SHP77 (cell line): ENCODE results near the gene TBC1D3B.
"Not testable (repeated sequence)": the region's sequence is repeated elsewhere in the genome, so short reads cannot be mapped to it uniquely, and the experiment has no call there.

Experiments
- DNase-seq, 2 experiments: peaks; one replicate each; lab custom pipeline; 2025; lab: John Stamatoyannopoulos, UW

The TBC1D3B gene

DNA sequence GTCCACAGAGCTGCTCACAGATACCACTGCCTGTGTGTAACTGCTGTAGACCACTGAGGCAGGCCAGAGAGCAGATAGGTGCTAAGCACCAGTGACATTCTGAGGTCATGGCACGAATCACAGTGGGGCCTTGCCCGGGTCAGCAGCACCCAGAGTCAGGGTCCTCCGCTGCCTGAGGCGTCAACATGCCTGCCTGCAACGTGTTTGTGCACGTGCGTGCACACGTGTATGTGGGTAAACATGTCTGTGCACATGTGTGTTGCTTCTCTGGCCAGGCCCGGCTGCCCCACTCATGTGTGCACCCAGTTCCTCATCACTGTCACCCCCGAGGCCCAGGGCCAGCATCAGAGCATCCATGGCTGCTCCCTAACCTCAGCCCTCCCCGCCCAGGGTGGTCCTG is at the start of gene TBC1D3B:
TBC1D3B (minus strand) TSS at position 101 of the 400 bp plus-strand sequence. CDS start 1,586 bp downstream, outside the sequence.
- DNase-seq: not testable (repeated sequence)

DNA sequence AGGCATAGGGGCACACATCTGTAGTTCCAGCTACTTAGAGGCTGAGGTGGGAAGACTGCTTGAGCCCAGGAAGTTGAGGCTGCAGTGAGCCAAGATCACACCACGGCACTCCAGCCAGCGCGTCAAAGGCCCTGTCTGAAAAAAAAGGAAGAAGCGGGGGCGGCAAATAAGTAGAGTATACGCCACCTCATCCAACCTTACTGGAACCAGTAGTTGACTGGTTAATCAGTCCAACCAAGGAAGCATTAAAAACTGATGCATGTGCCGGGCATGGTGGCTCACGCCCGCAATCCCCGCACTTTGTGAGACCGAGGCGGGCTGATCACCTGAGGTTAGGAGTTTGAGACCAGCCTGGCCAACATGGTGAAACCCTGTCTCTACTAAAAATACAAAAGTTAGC is 46.5 kb upstream of the TBC1D3B start:
- DNase-seq: not testable (repeated sequence)

DNA sequence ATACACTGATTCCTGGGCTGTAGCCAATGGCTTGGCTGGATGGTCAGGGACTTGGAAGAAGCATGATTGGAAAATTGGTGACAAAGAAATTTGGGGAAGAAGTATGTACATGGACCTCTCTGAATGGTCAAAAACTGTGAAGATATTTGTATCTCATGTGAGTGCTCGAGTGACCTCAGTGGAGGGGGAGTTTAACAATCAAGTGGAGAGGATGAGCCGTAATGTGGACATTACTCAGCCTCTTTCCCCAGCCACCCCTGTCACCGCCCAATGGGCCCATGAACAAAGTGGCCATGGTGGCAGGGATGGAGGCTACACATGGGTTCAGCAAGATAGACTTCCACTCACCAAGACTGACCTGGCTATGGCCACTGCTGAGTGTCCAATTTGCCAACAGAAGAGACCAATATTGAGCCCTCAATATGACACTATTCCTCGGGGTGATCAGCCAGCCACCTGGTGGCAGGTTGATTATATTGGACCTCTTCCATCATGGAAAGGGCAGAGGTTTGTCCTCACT is 45.2 kb upstream of the TBC1D3B start:
- DNase-seq: not testable (repeated sequence)

DNA sequence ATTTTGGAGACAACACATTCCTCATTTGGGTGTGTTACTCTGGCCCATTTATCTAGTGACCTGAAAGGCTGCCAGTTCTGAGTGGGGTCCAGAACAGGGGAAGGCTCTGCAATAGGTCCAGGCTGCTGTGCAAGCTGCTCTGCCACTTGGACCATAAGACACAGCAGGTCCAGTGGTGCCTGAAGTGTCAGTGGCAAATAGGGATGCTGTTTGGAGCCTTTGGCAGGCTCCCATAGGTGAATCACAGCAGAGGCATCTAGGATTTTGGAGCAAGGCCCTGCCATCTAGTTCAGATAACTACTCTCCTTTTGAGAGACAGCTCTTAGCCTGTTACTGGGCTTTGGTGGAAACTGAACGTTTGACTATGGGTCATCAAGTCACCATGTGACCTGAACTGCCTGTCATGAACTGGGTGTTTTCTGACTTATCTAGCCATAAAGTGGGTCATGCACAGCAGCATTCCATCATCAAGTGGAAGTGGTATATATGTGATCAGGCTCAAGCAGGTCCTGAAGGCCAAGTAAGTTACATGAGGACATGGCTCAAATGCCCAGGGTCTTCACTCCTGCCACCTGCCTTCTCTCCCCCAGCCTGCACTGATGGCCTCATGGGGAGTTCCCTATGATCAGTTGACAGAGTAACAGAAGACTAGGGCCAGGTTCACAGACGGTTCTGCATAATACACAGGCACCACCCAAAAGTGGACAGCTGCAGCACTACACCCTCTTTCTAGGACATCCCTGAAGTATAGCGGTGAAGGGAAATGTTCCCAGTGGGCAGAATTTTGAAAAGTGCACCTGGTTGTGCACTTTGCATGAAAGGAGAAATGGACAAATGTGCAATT is 44.5 kb upstream of the TBC1D3B start:
- not testable (repeated sequence) for DNase-seq

DNA sequence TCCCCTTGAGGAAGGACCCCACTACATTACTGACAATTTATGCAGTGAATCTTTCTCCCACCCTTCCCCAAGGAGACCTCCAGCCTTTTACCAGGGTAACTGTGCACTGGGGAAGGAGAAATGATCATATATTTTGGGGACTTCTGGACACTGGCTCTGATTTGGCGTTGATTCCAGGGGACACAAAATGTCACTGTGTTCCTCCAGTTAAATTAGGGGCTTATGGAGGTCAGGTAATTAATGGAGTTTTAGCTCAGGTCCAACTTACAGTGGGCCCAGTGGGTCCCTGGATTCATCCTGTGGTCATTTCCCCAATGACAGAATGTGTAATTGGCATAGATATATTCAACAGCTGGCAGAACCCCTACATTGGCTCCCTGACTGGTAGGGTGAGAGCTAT is 43.1 kb upstream of the TBC1D3B start:
- DNase-seq: not testable (repeated sequence)

DNA sequence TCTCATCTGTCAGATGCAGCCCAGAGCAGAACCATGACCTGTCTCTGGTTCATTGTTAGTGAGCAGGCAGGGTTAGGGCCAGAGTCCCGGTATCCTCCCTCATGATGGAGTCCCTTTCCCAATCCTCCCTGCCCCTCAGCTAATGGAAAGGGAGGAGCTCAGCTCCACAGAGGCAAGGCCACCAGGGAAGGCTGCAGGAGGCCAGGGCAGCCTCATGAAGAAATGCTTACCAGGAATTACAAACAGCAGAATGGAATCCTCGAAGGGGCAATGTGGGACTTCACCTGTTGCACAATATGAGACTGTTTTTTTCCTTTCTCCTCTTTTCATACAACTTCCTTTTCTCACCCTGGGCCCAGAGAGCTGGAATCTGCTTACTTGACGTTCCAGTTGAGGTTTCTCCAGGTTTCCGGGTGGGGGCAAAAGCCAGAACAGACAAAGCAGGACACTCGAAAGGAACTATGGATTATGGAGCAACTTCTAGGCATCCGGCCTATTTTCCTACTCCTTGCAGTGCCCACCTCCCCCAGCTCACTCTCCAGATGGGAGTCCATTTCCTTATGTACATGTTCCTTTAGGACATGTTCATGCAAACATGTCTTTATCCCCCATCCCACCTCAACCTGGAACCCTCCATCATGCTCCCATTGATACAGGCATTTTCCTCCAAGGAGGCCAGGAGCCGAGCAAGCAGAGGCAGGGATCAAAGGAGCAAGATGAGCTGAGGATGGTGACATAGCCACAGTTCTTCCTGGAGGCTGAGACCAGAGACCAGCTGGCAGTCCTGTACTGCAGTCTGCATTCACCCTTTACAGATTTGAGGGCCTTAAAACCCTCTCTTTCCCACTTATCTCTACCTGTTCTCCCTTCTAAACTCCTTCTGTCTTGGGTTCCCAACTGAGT is 39.2 kb upstream of the TBC1D3B start:
- DNase-seq: not testable (repeated sequence)

DNA sequence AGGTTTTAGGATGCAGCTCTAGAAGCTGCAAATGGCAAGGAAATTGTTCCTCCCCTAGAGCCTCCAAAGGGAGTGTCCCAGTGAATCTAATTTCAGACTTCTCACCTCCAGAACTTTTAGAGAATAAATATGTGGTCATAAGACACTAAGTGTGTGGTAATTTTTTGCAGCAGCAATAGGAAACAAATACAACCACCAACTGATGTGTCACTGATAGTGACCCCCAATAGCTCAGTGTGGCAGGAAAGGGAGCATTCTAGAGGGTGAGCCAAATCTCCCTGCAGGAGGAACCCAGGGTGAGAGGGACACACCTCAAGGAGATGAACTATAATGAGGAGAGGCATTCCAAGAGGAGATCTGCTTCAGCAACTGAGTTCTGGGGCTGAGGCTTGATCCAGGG is 38.5 kb upstream of the TBC1D3B start:
- no peak for DNase-seq

DNA sequence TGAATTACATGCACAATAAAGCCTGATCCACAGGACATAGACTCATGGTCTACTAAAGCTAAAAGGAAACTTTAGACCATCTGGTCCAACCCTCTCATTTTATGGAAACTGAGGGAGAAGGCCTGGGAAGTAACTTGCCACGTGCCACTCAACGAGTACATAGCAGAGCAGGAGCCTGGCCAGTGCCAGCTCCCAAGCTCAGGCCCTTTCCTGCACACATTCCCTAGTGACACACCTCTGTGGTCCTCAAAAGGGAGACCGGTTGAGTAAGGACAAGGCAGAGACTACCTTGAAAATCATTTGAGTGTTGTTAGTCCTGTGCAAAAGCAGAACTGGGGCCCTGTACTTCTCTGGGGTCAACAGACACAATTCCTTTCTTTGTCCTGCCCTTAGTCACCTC is 37.3 kb upstream of the TBC1D3B start:
- DNase-seq: no peak

DNA sequence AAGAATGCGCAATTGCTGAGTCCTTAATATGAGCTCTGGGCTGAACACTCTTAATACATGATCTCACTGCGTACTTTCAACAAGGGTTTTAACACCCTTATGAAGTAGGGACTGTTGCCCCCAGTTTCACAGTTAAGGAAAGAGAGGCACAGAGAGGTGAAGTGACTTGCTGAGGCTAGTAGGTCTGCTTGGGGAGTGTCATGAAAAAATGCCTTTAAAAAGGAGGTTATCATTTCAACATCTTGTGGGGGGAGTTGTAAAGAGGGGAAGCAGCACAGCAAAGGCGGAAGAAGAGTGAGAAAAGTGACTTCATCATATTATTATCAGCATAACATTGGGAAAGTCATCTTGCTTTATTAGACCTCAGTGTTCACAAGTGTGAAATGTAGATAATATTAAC is 36.5 kb upstream of the TBC1D3B start:
- no peak for DNase-seq

DNA sequence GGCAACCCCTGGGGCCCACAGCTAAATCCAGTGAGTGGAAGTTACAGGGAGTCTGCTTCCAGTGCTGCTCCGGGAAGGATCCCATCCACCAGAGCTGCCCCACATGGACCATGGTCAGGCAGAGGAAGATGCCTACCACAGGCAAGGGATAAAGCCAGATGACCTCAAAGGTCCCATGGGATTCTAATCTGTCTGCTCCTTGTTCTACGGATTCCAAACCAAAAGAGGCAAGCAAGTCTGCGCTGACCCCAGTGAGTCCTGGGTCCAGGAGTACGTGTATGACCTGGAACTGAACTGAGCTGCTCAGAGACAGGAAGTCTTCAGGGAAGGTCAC is 35.8 kb upstream of the TBC1D3B start:
- no peak for DNase-seq

DNA sequence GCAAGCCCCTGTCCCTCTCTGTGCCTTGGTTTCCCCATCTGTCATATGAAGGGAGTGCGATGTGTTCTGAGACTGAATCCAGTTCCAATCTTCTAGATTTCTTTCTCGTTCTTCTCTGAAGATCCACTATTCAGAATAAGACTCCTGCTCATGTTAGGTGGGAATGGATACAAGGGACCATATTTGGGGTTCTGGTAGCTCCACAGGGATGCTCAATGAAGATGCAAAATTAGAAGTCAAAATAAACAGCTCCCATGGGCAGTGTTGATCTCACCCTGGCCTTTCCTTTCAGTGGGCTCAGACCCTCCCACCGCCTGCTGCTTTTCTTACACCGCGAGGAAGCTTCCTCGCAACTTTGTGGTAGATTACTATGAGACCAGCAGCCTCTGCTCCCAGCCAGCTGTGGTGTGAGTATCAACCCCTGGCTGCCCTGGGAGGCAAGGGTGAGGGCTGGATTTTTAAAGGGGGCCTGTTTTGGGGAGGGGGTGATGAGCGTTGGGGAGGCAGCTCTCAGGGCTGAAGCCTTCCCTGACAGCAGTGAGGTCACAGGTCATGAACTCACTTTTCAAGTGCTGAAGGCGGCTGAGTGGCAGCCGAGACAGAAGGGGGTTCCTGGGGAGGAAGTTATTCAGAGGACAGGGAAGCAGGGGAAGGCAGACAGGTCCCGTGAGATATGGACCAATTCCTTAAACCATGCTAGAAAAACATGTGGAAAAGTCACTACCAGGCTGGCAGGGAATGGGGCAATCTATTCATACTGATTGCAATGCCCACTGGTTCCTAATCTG is 35.2 kb upstream of the TBC1D3B start:
- DNase-seq: not testable (repeated sequence)

DNA sequence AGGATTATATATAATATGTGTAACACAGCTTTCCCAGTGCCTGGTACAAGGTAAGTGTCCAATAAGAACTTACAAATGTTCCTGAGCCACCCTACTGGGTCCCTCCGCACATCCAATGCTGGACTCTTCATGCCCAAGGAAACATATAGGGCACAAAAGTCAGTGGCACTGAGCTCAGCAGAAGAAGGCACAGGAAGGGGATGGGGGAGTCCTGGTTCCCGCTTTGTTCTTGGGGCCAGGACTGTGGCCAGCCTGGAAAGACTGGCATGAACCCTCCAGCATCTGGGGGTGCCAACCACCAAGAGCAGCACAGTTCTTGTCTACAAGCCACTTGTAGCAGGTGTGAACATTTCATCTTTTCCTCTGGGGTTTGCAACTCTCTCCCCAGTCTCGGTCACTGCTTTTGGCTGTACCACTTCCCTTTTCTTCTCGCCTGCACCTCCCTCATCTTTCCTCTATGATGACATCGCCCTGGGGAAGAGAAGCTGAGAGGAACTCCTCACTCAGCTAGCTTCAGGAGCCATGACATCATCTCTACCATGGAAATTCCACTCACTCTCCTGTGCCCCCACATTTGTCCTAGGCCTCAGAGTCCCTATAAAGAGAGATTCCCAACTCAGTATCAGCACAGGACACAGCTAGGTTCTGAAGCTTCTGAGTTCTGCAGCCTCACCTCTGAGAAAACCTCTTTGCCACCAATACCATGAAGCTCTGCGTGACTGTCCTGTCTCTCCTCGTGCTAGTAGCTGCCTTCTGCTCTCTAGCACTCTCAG is 34.2 kb upstream of the TBC1D3B start, which contains the start of gene CCL4L2:
CCL4L2 (plus strand) TSS at position 625 of the 773 bp plus-strand sequence.
- not testable (repeated sequence) for DNase-seq

DNA sequence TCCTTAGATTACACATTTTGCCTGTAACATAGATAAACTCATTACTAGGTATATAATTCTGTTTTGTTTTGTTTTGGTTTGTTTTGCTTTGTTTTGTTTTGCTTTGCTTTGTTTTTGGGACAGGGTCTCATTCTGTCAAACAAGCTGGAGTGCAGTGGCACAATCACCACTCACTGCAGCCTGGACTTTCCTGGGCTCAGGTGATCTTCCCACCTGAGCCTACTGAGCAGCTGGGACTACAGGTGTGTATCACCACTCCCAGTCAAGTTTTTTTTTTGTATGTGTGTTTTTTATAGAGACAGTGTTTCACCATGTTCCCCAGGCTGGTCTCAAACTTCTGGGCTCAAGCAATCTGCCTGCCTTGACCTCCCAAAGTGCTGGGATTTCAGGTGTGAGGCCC is 33.1 kb upstream of the TBC1D3B start:
- no peak for DNase-seq

DNA sequence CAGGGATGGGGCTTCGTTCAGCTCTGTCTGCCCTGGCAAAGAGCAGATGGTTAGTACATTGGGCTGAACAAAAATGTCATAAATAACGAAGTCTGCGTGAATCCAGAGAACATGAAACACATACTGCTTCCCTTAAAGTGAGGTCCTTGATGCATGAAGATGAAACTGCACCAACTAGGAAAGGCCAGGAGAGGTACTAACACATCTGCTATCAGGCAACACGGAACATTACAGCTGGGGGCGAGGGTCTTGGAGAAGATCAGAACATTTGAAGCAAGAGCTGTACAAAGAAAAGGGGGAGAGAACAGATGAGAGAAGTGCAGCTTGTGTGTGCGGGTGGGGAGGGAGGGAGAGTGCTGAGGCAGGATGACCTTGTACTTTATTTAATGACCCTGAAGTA is 30.9 kb upstream of the TBC1D3B start:
- DNase-seq: not testable (repeated sequence)

DNA sequence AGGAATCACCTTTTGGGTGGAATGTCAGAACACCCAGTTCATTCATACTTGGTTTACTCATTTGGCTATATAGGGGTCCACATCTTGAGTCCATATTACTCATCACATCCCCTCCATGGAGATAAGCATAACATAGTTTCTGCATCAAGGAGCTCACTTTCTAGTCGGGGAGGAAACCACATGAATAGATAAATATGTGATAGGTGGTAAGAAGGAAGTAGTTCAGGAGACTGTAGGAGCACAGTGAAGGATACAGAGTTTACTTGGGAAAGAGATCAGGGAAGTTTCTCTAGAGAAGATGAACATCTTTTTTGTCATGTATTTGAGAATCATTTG is 30.0 kb upstream of the TBC1D3B start:
- DNase-seq: not testable (repeated sequence)

DNA sequence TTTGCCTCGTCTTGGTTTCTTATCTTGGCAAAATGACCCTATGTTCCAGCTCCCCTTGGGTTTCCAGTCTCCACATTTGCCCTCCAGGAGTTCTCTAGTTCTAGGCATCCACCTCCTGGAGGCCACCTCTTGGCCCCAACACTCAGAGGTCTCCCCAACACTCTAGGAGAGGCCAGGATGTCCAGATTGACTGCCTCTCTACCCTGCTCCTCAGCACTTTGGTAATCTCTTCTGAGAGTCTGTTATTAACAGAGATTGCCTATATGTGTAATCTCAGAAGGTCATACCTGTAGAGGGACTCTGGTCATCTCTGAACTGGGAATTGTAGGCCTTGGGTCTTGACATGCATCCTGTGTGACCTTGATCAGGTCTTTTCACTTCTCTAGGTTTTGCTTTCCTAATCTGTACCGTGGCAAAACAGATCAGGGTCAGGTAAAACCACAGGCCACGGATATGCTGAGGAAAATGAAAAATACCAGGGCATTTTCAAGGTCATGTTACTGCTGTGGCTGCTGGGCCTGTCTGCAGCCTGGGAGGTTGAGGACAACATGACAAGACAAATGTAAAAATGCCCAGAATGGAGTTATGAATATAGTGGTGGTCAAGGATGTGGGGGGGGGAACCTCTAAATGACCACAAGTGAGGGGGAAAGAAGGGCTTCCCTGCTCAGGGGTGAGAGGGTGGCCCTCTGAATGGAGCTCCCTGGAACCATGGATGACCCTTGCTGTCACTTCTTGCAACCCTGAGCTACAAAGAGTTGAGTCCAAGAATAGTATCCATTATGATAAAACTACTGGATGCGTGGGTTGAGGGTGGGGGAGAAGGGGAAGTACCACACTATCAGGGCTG is 29.4 kb upstream of the TBC1D3B start:
- no peak for DNase-seq

DNA sequence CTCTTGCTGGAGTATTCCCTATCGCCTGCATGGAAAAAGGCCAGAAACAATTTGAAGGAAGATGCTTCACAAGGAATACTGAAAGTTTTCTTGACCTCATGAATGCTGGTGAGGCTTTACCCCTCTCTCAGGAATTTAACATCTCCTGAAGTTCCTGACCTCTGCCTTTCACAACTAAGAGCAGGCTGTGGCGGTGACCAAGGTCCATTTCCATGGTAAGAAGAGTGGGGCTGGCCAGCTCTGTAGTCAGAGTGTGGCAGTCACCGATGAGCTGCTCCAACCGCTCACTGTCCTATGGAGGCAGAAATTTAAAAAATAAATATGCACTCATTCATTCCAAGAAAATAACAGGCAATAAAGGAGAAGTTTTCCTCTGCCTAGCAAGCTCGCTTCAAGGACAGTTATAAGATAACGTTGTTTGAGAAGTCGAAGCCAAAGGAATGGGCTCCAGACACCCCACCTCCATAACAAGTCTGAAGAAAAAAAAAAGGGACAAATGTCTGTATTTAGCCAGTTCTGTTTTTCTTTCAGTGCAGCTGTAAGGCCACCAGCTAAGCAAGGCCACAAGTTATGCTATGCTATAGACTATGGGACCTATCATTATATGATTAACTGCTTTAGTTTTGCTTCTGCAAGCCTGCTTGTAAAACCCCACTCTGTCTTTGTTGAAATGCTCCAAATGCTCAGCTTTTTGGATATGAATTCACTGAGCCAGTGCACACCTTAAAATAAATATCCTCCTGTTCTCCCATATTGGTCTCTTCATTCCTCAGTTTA is 28.5 kb upstream of the TBC1D3B start:
- DNase-seq: no peak

DNA sequence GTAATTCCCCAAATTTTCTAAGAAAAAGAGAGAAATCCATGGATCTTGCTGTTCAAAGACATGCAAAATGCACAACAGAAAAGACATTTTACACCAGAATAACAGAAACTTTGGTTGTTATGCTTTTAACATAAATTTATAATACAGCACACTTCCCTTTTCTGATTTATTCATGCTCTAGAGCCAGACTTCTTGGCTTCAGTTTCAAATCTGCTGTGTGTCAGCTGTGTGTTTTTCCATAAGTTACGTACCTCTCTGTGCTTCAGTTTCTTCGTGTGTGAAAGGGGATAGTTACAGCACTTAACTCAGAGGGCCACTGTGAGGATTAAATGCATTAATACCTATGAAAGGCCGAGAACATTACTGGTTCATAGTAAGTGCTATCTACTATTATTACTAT is 26.9 kb upstream of the TBC1D3B start:
- no peak for DNase-seq

DNA sequence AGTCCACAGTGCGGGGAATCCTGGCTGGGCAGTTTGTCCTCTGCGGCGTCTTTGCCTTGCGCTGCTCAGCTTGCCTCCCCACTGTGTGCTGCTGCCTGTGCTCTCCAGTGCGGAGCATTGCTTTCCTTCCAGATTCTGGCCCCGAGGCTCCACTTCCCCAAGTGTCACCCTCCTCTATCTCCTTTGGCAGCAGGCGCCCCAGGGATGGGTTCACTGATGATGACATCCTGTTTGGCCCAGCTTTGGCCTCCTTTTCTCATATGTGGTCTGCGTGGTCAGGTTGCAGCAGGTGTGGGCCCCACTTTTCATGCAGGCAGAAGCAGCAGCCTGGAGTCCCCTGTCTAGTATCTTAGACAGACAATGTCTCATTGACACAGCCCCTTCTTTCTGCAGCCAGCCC is 25.1 kb upstream of the TBC1D3B start:
- DNase-seq: not testable (repeated sequence)
